GM21619 (cell line): ENCODE data around the gene LCLAT1.
"Not testable (repeated sequence)": the region's sequence is repeated elsewhere in the genome, so short reads cannot be mapped to it uniquely, and the experiment has no call there.

Source experiments
- ATAC-seq: cut with Tn5 transposase; IDR thresholded peaks from one replicate; pipeline ENCODE4 v1.9.1; 2021; ENCODE audit not compliant: unreplicated experiment

LCLAT1 gene

GRCh38 chr2:30513649-30514048, 66.6 kb downstream of the LCLAT1 start:
- ATAC-seq = not testable (repeated sequence)

GRCh38 chr2:30514134-30514847, 67.2 kb downstream of the LCLAT1 start:
- no peak for ATAC-seq

- no peak for ATAC-seq
Observed at GRCh38 chr2:30514848-30515435, 67.9 kb downstream of the LCLAT1 start.

DNA sequence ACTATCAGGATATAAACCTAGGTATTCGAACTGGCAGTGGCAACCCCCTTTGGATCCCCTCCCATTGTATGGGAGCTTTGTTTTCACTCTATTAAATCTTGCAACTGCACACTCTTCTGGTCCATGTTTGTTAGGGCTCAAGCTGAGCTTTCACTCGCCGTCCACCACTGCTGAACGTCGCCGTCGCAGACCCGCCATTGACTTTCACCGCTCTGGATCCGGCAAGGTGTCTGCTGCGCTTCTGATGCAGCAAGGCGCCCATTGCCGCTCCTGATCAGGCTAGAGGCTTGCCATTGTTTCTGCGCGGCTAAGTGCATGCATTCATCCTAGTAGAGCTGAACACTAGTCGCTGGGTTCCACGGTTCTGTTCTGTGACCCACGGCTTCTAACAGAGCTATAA, 69.1 kb downstream of the LCLAT1 start:
- no peak for ATAC-seq

DNA sequence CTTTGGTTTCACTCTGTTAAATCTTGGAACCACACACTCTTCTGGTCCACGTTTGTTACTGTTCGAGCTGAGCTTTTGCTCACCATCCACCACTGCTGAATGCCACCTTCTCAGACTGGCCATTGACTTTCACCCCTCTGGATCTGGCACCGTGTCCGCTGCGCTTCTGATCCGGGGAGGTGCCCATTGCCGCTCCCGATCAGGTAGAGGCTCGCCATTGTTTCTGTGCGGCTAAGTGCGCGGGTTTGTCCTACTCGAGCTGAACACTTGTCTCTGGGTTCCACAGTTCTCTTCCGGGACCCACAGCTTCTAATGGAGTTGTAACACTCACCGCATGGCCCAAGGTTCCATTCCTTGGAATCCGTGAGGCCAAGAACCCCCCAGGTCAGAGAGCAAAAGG, 72.8 kb downstream of the LCLAT1 start:
- ATAC-seq = no peak

GRCh38 chr2:30522421-30522820, 75.4 kb downstream of the LCLAT1 start:
- ATAC-seq = no peak

DNA sequence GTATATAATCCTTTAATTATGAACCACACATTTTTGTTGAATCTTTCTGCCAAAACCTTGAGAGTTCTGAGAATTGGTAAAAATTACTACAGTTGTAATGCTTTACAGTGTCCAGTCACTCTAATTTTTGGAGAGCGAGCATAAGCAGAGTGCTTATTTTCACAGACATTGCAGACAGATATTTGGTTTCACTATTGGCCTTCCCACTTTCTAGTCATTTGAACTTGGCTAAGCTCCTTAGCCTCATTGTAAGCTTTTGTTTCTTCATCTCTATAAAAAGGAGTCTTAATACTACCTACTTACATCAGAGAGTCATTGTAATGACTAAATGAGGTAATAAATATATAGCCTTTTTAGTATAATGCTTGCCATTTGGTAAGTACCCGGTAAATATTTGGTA, 80.4 kb downstream of the LCLAT1 start:
- ATAC-seq = no peak

DNA sequence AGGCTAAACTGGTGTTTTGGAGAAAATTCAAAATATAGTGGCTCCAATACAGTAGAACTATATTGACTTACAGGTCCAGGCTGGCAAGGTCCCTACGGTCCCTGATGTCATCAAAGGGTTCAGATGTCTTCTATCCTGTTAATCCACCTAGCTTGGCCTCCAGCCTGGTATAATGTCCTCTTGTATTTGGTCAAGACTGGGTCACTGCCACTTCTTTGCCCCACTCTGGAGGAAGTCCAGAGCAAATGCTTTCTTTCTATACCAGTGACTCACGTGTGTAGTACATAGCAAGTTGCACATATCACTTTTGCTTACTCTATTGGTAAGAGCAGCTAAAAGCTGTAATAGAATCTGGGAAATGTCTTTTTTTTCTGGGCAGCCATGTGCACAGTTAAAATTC, 80.8 kb downstream of the LCLAT1 start:
- no peak for ATAC-seq

DNA sequence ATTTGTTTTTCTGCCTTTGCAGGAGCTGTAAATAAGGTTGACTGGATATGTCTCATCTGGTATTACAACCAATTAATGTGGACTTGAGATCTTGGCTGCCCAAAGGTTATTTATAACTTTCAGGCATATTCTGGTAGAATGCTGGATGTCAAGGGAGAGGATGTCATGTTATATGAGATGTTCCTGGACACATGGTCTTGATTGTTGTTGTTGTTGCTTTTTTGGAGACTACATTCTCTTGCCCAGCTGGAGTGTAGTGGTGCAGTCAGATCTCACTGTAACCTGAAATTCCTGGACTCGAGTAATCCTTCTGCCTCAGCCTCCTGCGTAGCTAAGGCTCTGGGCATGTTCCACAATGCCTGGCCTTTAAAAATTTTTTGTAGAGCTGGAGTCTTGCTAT, 83.3 kb downstream of the LCLAT1 start:
- no peak for ATAC-seq

- no peak for ATAC-seq
Observed at GRCh38 chr2:30541680-30542079, 94.6 kb downstream of the LCLAT1 start.

DNA sequence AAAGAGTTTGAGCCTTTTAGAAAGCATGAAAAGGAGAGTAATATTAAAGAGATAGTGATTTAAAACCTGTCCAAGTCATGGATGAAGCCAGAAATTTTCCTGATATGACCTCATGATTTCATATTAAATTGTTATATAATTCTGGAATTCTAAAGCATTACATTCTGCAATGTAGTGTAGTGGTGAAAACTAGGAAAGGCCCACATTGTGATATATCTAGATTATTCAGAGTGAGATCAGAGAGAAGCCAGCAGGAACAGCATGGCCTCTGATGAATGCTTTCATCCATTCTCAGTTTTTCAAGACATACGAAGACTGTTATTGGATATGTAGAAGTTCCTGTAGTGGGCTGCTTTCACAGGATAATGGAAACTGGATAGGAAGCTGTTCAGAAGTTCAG, 98.8 kb downstream of the LCLAT1 start:
- ATAC-seq = no peak

DNA sequence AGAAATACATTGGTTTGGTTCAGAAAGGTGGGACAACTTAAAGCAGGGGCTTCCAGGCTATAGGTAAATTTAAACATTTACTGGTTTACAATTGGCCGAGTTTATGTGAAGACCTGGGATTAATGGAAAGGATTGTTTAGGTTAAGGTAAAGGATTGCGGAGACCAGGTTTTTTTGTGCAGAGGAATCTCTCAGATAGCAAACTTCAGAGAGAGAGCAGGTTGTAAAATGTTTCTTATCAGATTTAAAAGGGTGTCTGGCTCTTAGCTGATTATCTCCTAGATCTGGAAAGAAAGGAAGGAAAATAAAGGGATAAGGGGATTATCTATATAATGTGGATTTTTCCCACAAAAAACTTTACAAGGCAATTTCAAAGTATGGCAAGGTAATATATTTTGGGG, 101.3 kb downstream of the LCLAT1 start:
- ATAC-seq = no peak

GRCh38 chr2:30549096-30549495, 102.0 kb downstream of the LCLAT1 start:
- no peak for ATAC-seq

DNA sequence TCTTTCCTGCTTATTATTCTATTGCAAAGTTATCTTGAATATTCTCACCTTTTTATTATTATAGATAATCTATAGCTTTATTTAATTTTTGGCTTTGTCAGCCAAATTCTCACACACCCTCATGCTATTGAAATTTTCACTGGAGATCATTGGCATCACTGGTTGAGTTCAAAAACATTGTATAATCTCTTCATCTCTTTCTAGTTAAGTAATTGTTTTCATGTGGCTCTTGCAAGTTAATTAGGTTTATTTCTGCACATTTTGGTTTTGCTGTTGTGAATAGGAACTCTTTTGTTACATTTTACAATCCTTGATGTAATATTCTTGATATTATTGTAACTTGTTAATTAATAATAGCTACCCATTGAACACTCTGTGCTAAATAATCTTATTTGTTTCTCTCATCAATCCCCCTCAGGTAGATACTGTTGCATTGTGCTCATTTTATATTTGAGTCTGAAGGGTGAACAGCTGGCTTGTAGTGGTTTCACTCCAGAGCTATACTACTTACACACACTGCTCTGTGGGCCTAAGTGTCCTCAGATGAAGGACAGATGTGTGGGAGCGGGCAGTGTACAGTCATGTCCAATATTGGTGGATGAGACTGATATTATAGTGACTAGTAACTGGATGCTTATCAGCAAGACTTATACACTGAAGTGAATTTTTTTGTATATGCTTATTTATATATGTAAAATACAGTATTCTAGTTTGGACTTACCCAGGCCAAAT, 112.7 kb downstream of the LCLAT1 start:
- no peak for ATAC-seq

- no peak for ATAC-seq
Observed at GRCh38 chr2:30561349-30561748, 114.3 kb downstream of the LCLAT1 start.

GRCh38 chr2:30565851-30566358, 118.9 kb downstream of the LCLAT1 start:
- ATAC-seq = no peak

DNA sequence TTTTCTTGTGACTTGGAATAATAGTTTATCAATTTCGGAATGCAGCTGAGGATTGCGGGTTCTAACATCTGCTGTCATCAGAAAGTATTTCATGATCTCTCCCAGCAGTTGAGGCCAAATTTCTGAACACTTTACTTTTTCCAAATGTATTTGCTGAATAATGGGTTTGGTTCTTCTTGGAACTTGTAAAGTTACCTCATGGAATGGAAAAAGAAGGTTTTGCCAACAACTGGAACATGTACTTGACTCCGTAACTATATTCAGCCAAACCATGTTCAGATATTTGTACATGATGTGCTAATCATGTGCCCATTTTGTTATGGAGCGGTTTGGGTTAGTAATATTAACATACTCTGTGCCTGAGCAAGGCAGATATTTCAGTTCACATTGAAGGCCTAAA, 119.6 kb downstream of the LCLAT1 start:
- no peak for ATAC-seq

DNA sequence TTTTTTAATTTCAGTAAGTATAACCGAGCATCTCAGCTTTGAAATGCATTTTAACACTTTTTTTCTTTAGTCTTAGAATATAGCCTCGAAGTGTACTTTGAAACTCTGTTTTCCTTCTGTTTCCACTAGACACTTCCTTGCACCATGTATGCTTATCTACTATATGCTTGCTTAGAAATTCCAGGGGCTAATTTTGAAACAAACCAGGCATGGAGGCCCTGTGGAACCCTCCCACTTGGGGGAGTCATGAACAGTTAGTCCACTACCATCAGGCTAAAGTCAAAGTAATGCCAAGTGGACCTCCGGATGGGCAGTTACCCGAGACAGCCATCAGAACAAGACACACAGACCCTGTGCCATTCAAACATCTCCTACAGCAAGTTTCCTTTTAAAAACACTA, 120.3 kb downstream of the LCLAT1 start:
- no peak for ATAC-seq

- ATAC-seq = no peak
Observed at GRCh38 chr2:30569946-30570345, 122.9 kb downstream of the LCLAT1 start.

DNA sequence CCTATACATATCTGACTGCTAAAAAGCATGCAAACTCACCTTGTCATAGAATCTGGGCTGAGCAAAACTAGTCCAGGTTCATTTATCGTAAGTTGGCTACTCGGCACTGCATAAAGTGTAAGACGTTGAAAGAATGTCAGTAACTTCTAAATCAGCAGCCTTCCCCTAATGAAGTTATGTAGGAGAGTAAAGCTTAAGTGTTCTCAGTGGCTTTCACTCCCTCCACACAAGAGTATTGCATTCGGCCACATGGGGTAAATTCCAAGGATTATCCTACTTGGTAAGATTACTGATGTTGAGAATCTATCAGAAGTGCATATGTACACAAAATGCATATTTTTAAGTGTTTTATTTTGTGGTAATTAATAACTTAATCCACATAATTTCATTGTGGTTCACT, 130.1 kb downstream of the LCLAT1 start:
- ATAC-seq = no peak

DNA sequence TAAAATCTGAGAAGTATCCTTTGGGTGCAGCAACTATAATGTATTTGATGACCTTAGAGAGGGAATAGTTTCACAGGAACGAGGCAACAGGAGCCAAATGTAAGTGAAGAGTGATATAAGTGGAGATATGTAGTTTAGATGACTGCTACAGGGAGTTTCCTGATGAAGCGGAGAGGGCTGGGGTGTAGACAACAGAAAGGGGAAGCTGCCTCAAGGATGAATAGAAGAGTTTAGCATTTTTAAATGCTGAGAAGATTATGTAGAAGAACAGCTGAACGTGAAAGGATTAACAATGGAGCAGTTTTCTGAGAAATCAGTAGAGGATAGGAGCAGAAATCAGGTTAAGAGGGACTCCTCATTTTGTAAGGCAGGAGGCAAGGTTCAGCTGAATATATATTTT, 133.3 kb downstream of the LCLAT1 start:
- no peak for ATAC-seq

DNA sequence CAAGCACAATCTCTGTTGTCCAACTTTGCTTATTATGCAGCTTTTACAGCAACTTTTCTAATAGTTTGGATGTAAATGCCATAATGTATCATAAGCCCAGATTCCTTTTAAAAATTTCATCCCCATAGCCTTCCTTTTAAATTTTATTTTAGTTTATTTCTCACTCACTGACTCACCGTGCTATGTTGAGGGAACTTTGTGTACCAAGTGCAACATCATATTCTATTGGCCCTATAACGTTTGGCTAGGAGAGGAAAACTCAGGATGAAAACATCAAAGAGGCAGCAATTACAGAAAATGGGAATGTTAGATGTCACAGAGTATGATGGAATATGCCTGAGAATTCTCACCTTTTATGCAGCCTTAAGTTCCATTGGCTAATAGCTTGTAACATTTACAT, 135.5 kb downstream of the LCLAT1 start:
- no peak for ATAC-seq
